K562 (cell line): ENCODE results near the gene ID1. TPM values are rescaled to one million over a fixed set of nuclear protein-coding genes. Genes with fewer than 3 reads are reported as not detected.
A peak's percentile ranks its signal among the peaks of the same experiment; 100 is the strongest.

ENCODE experiments used
- CHD4 ChIP-seq: fragments of 200-600 bp; sonication (generic); IDR thresholded peaks from 3 replicates; pipeline ENCODE4 v1.6.1; 2012; ENCODE audit warnings: low read depth, mild to moderate bottlenecking, mixed read lengths, low read length, inconsistent platforms; ENCODE audit not compliant: insufficient read depth, insufficient replicate concordance, poor library complexity, severe bottlenecking
- CSDE1 ChIP-seq, 2 experiments: fragments of 450-650 bp; IDR thresholded peaks; 2 replicates each; pipeline ENCODE4 v1.6.1; 2016; ENCODE audit warnings: mild to moderate bottlenecking in 1 of 2
- DPF2 ChIP-seq: fragments of 450-650 bp; IDR thresholded peaks from 2 replicates; pipeline ENCODE4 v1.6.1; 2016
- ETV6 ChIP-seq, 3 experiments: fragments of 150-350 bp in 1 of 3; sonication (generic) in 1 of 3; formaldehyde crosslinking in 1 of 3; IDR thresholded peaks; 2 replicates each; pipeline versions ENCODE4 v1.6.1 to v1.8.0; 2014 to 2022; ENCODE audit warnings: borderline replicate concordance in 2 of 3, low read depth in 2 of 3, antibody characterized with exemption in 1 of 3, low read length in 1 of 3, mild to moderate bottlenecking in 1 of 3, missing genetic modification reagents in 1 of 3
- ID3 ChIP-seq, 2 experiments: fragments of 250-450 bp in 1 of 2; fragments of 450-650 bp in 1 of 2; sonication (Bioruptor Pico) in 1 of 2; IDR thresholded peaks; 2 replicates each; pipeline versions ENCODE4 v1.6.1 to v1.8.0; 2016 to 2021; ENCODE audit warnings: mild to moderate bottlenecking in 2 of 2, moderate library complexity in 2 of 2, missing compliant biosample characterization in 1 of 2, missing genetic modification characterization in 1 of 2
- ILF3 ChIP-seq: fragments of 450-650 bp; IDR thresholded peaks from 2 replicates; pipeline ENCODE4 v1.6.1; 2018; ENCODE audit warnings: antibody characterized with exemption, mild to moderate bottlenecking, moderate library complexity, borderline replicate concordance
- NR3C1 ChIP-seq: sonication (generic); formaldehyde crosslinking; IDR thresholded peaks from 2 replicates; pipeline ENCODE4 v1.8.1; 2022; ENCODE audit warnings: missing genetic modification reagents
- POLR3A ChIP-seq: IDR thresholded peaks from 2 replicates; pipeline ENCODE4 v1.6.1; 2011; ENCODE audit warnings: borderline replicate concordance, mild to moderate bottlenecking, moderate library complexity; ENCODE audit not compliant: insufficient read length, insufficient read depth; ENCODE audit errors: extremely low read depth
- RBBP5 ChIP-seq: fragments of 200-600 bp; sonication (generic); IDR thresholded peaks from 2 replicates; pipeline ENCODE4 v1.6.1; 2012; ENCODE audit warnings: borderline replicate concordance, mild to moderate bottlenecking, low read length, control low read depth, inconsistent platforms; ENCODE audit not compliant: insufficient read depth, poor library complexity, severe bottlenecking
- RBM39 ChIP-seq: fragments of 200-400 bp; formaldehyde crosslinking; optimal IDR thresholded peaks from 2 replicates; pipeline ENCODE3; 2018; ENCODE audit warnings: low read depth, low read length
- SIX5 ChIP-seq, 2 experiments: IDR thresholded peaks; 2 replicates each; pipeline ENCODE4 v1.6.1; 2011; ENCODE audit warnings: low read length in 2 of 2, borderline replicate concordance in 1 of 2, low read depth in 1 of 2, mild to moderate bottlenecking in 1 of 2, moderate library complexity in 1 of 2; ENCODE audit not compliant: insufficient read depth in 1 of 2
- SNRNP70 ChIP-seq: fragments of 200-400 bp; formaldehyde crosslinking; optimal IDR thresholded peaks from 2 replicates; pipeline ENCODE3; 2017; ENCODE audit warnings: low read depth, low read length
- ZBTB49 ChIP-seq: sonication (generic); formaldehyde crosslinking; IDR thresholded peaks from 2 replicates; pipeline ENCODE4 v1.8.0; 2022; ENCODE audit warnings: missing genetic modification reagents, mild to moderate bottlenecking, borderline replicate concordance
- ZFP36 ChIP-seq: fragments of 150-350 bp; IDR thresholded peaks from 2 replicates; pipeline ENCODE4 v1.6.1; 2018; ENCODE audit warnings: low read length, low read depth; ENCODE audit not compliant: partially characterized antibody
- ZFPM2 ChIP-seq: fragments of 250-450 bp; sonication (Bioruptor Pico); IDR thresholded peaks from 2 replicates; pipeline ENCODE4 v1.5.1; 2022; ENCODE audit warnings: mild to moderate bottlenecking
- ZNF184 ChIP-seq: sonication (generic); formaldehyde crosslinking; IDR thresholded peaks from 2 replicates; pipeline ENCODE4 v1.5.0; 2020; ENCODE audit warnings: missing genetic modification reagents
- ZNF274 ChIP-seq: IDR thresholded peaks from 2 replicates; pipeline ENCODE4 v1.6.1; 2011; ENCODE audit warnings: low read depth, mild to moderate bottlenecking, low read length, moderate library complexity, borderline replicate concordance
- ZNF354B ChIP-seq: fragments of 250-450 bp; sonication (Bioruptor Pico); IDR thresholded peaks from 2 replicates; pipeline ENCODE4 v1.4.0; 2020
- ZNF384 ChIP-seq: IDR thresholded peaks from 2 replicates; pipeline ENCODE4 v1.6.1; 2012; ENCODE audit warnings: low read depth, low read length, improper control_type of control experiment
- ZNF395 ChIP-seq: fragments of 200-800 bp; sonication (Bioruptor generic); IDR thresholded peaks from 2 replicates; pipeline ENCODE4 v1.6.1; 2017; ENCODE audit warnings: missing genetic modification characterization, missing compliant biosample characterization
- polyA plus RNA-seq, 8 experiments: library from polyadenylated mRNA; depleted of rRNA in 4 of 8; stranded (reverse) in 5 of 8; unstranded in 3 of 8; fragments of >200 nt; fragmentation: Nextera tagmentation in 2 of 8; fragmentation: Illumina TruSeq in 1 of 8; extraction: Ambion mirVana in 2 of 8; extraction: Trizol in 1 of 8; gene quantifications; 2 replicates each; pipeline versions ENCODE4 v1.2.1 to v1.2.3, GENCODE V29; 2011 to 2014; ENCODE audit warnings: inconsistent platforms in 1 of 8, missing spikeins in 1 of 8
- total RNA-seq, 7 experiments: library from RNA; depleted of rRNA in 6 of 7; stranded (reverse); fragments of >200 nt in 6 of 7; fragmentation: Illumina TruSeq in 2 of 7; extraction: Trizol in 2 of 7; gene quantifications; 2 replicates each; pipeline versions ENCODE4 v1.2.1 to v1.2.3, GENCODE V29; 2011 to 2021; ENCODE audit warnings: low replicate concordance in 1 of 7

Gene ID1
- total and polyA plus RNA-seq, 9 of the 15 experiments (the other 6 are each of a cell fraction or from before 2014, with no cell fraction given), result 1.4 to 358 (median 65.0) TPM

- TF ChIP-seq ILF3 (no peak), ETV6 (IDR thresholded peaks at IDR 0.05; ENCODE audit: borderline replicate concordance in 1 of 2, low read depth in 2 of 2, low read length in 1 of 2) (no peak), ETV6 (CRISPR knock-in tag; IDR thresholded peaks at IDR 0.05; ENCODE audit: borderline replicate concordance) (no peak), SIX5 (IDR thresholded peaks at IDR 0.05; ENCODE audit: borderline replicate concordance in 1 of 2, insufficient read depth in 1 of 2, low read depth in 1 of 2, low read length in 2 of 2) (no peak), ZNF274 (no peak), RBM39 (no peak), ZNF395 (no peak), POLR3A (no peak), ZNF384 (no peak), CHD4 (peak; percentile 71), NR3C1 (CRISPR knock-in tag) (no peak), ID3 (CRISPR knock-in tag; IDR thresholded peaks at IDR 0.05) (no peak), ID3 (tag; IDR thresholded peaks at IDR 0.05) (no peak), CSDE1 (IDR thresholded peaks at IDR 0.05) (no peak), ZFPM2 (CRISPR knock-in tag) (no peak), SNRNP70 (no peak), ZNF184 (CRISPR knock-in tag) (no peak), DPF2 (0 out of 2 replicates have a peak, but pooled peaks have one; percentile 30), ZBTB49 (CRISPR knock-in tag) (no peak), ZFP36 (no peak), RBBP5 (no peak), ZNF354B (CRISPR knock-in tag) (no peak)
Measured at GRCh38 chr20:31595654-31596411, 9.3 kb upstream of the ID1 start (continued).
